ENCODE results near the gene POGLUT2. TPM values are rescaled to one million over a fixed set of nuclear protein-coding genes. Genes with fewer than 3 reads are reported as not detected.

The POGLUT2 gene
- total RNA-seq = 23.5 and 24.0 TPM in 2 replicates

DNA sequence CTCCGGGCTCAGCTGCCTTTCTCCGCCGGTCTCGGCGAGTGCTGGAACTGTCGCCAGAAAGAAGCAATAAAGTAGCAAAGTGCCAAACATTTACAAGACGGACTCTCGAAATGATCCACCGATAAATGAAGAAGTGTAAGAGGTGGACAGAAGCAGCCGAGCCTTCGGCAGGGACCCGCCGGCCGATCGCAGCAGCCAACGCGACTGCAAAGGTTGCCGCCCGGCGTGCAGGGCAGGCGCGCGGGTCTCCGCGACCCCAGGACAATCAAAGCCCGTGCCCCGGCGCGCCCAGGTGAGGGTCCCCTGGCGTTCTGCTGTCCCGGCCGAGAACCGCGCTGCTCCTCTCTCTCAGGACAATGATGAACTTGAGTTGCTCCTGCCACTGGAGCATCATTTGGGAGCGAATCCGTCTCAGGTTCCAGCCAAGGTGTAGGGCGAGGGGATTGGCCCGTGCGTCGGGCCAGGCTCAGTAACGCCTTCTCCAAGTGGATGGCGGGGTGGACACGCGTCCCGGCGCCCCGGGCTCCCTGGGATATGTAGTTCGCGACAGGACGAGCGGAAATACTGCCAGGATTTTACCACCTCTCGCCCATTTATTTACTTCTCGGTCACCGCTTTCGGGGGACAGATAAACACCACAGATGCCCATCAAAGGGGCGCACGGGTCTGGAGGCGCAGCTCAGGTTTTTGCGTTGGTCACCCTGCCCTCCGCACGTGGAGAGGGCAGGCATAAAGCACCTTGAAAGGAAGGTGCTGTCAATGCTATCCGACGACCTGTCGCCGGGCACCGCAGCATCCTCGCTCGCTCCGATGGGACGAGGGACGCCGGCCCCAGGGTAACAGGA is at the start of gene POGLUT2, which contains the start of gene BIVM:
Gene POGLUT2, minus strand, starts transcription at position 396 of the 845 bp plus-strand sequence. Its CDS starts 306 bp downstream, at position 90.
Gene BIVM, plus strand, starts transcription at position 539 of the 845 bp plus-strand sequence. CDS start 8,149 bp downstream, outside the sequence.

DNA sequence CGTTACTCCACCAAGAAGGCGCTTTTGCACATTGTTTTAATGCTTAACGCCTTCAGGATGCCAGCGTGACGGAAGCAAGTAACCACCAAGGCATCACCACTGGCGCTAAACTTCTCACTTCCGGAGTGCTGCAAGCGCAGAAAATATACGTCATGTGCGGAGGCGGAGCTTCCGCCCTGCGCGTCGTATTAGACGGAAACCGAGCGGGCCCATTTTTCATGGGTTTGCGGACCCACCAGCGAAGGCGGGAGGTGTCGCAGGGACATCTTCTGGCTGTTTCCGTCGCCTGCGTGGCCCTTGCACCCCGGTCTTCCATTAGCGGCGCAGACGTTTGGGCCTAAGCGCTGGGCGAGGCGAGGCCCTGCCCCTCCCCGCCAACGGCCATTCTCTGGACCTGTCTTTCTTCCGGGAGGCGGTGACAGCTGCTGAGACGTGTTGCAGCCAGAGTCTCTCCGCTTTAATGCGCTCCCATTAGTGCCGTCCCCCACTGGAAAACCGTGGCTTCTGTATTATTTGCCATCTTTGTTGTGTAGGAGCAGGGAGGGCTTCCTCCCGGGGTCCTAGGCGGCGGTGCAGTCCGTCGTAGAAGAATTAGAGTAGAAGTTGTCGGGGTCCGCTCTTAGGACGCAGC is 47.0 kb upstream of the POGLUT2 start, which contains the start of gene ERCC5:
Gene ERCC5, plus strand, starts transcription at position 403 of the 631 bp plus-strand sequence. CDS start 235 bp downstream, outside the sequence.

DNA sequence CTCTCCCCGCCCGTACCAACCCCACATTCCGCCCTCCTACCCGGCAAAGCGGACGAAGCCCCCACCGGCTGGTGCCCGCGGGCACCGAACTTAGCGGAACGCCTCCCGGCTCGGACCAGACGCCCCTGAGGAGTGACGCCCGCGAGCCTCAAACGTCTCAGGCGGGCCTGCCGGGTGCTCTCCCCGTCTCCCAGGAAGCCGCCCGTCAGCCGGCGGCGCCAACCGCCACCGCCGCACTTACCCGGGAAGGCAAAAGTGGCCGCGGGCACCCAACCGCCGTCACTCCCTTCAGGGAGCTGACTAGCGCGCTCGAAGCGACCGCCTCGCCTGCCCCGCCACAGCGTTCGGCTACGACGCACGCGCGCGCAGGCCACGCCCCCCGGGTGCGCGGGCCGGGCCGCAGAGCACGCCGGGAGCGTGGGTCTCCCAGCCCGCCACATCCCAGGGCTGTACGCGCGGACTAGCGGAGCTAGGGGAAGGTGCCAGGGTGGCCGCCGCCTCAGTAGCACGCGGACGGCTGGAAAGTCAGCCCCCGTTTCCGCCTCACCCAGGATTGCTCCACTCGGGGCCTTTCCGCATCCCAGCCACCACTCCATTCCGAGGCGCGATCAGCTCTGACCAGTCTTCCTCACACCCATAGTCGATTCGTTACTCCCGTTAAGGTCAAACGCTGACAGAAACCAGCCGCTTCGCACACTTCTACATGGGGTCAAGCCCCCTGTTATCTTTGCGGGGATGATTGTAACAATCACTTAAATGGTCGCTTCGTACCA is 25.1 kb downstream of the POGLUT2 start, which contains the start of gene TEX30:
Gene TEX30, minus strand, starts transcription at position 346 of the 773 bp plus-strand sequence. CDS start 3,760 bp downstream, outside the sequence.

Other genes starting within 250 kb of the POGLUT2 start
- gene TPP2, start 202.0 kb downstream of the POGLUT2 start, total RNA-seq = 25.0 and 36.5 TPM in 2 replicates
- gene METTL21C, start 103.9 kb downstream of the POGLUT2 start, total RNA-seq = not detected in 2 replicates
- 15.2 and 23.4 TPM in 2 replicates for gene TEX30, start 25.2 kb downstream of the POGLUT2 start, total RNA-seq
- 15.6 and 19.2 TPM in 2 replicates for gene BIVM, start 143 bp upstream of the POGLUT2 start, total RNA-seq
- 35.8 and 39.8 TPM in 2 replicates for gene ERCC5, start 47.1 kb upstream of the POGLUT2 start, total RNA-seq